HL-60 (cell line): Measurements from ENCODE around the gene MTMR1.

ENCODE experiments used
- GABPA ChIP-seq: IDR thresholded peaks from 2 replicates; pipeline ENCODE4 v1.6.1; 2012; ENCODE audit warnings: low read depth
- POLR2AphosphoS5 ChIP-seq: IDR thresholded peaks from 2 replicates; pipeline ENCODE4 v1.6.1; 2012; ENCODE audit warnings: low read depth
- TF ChIP-seq, protein P1 (sequence below): IDR thresholded peaks from one replicate; pipeline ENCODE4 v1.5.1; 2011; ENCODE audit warnings: low read length, control low read depth, inconsistent platforms; ENCODE audit not compliant: insufficient read depth

DNA sequence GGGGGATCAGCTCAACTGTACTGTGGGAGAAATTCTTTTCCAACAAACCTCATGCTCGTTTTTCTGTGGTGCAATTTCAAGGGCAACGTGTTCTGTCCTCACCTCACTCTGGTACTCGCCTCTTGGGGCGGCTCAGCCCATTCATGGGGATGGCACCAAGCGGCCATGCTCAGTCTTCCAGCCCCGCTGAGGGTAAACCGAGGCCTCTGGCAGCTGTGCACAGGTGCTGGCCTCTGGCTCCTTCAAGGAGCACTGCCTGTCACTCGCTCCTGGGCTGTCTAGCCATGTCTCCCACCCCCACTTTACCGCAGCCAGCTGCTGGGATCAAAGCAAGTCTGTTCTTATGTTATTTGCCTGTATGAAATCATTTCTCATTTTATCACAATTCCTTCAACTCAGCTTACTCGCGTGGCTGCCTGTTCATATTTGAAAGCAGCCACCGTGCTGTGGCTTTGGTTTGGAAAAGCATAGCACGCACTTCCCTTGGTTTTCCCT lies 70.2 kb downstream of the MTMR1 start:
- TF ChIP-seq, protein P1, sequence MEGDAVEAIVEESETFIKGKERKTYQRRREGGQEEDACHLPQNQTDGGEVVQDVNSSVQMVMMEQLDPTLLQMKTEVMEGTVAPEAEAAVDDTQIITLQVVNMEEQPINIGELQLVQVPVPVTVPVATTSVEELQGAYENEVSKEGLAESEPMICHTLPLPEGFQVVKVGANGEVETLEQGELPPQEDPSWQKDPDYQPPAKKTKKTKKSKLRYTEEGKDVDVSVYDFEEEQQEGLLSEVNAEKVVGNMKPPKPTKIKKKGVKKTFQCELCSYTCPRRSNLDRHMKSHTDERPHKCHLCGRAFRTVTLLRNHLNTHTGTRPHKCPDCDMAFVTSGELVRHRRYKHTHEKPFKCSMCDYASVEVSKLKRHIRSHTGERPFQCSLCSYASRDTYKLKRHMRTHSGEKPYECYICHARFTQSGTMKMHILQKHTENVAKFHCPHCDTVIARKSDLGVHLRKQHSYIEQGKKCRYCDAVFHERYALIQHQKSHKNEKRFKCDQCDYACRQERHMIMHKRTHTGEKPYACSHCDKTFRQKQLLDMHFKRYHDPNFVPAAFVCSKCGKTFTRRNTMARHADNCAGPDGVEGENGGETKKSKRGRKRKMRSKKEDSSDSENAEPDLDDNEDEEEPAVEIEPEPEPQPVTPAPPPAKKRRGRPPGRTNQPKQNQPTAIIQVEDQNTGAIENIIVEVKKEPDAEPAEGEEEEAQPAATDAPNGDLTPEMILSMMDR: no peak
- TF ChIP-seq POLR2AphosphoS5 (no peak), GABPA (no peak)
